Measurements from ENCODE around the gene TACR1.
A peak's percentile ranks its signal among the peaks of the same experiment; 100 is the strongest.

The TACR1 gene

DNA sequence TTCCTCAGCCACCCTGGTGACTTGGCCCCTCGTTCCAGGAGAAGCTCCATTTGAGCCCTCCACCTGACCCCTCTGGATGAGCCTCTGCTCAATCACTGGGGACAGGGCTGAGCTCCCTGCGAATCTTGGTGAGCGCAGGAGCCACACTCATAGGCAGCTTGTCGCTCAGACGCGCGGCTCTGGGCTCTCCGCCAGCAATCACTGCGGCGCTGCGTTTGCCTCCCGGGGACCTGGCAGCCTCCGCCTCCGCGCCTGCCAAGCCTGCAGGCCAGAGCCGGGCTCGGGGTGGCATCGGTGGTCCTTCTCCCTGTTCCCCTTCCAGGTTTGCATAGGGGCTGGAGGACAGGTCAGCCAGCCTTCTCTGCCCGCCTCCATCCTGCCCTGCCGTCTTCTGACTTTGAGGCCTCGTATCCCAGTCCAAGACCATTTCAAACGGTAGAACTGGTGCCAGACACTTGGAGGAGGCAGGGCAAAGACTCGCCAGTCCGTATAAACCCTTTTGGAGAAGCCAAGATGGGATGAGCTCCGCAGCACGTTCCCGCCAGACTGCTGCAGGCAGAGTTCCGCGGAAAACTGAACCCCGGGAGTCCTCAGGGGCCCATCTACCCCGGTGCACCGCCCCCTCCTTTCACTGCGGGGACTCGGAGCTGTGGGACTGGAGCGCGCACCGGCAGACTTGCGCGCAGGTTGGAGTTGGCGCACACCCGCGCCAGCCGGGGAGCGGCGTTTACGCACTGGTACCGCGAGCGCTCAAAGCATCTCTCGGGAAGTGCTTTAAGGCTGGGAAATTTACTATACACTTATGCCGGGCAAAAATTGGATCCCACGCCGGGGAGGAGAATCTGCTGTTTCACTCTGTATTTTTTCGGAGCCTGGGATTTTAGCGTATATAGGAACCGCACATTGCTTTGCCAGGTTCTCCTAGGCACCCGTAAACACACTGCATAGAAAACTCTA, 1.1 kb upstream of the TACR1 start:
- no peak overlapping the region for H3K27ac ChIP-seq (ENCODE audit: low read depth, low read length)
- no peaks in the 10 kb centered on the region for H3K36me3 ChIP-seq (ENCODE audit: control insufficient read depth in 5 of 5, insufficient read depth in 5 of 5, low read length in 5 of 5)
- H3K4me3 ChIP-seq (ENCODE audit: low read depth in 1 of 5, low read length in 5 of 5) = peak overlapping the region; percentile 60 to 73 (median 67)
- H3K27me3 ChIP-seq (ENCODE audit: control insufficient read depth in 5 of 5, insufficient read depth in 4 of 5, low read length in 5 of 5) = peaks cover 19 to 42% (median 25%) of the 10 kb centered on the region in 5 donors
- H3K9ac ChIP-seq (ENCODE audit: low read length in 5 of 5) = peak overlapping the region in 2 of 5 donors; percentile 9 to 11
- H3K9me3 ChIP-seq (ENCODE audit: control insufficient read depth in 5 of 5, low read length in 5 of 5) = peaks cover 0 to 4% (median 0%) of the 10 kb centered on the region in 5 donors
- H3K4me1 ChIP-seq (ENCODE audit: control insufficient read depth in 5 of 5, insufficient read depth in 5 of 5, low read length in 5 of 5) = peaks cover 2 to 23% (median 21%) of the 10 kb centered on the region in 5 donors

DNA sequence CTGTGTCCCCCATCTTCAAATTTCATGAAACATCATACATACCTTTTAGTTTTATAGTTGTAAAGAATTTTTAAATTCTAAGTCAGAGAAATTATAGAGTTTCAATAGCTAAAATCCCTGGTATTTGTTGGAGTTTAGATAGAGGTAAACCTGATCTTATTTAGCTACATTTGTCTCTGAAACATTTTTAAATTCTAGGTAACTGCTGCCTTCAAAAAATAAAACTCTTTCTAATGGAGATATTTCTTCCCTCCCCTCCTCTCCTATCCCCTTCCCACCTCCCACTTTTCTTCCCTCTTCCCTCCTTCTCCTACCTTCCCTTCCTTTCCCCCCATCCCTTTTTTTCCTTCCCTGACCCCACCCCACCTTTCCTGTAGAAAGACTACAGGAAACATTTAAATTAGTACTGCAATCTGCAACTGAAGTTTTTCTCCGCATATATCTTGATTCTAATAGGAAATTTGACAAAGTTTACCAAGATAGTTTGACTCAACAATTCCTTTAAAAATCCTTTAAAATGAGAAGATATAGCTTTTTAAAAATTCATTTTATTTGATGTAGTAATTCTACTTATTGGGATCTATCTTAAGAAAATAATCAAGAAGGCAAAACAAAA, 4.1 kb downstream of the TACR1 start:
- Histone ChIP-seq H3K9ac (ENCODE audit: low read length in 5 of 5) (no peak overlapping the region), H3K36me3 (ENCODE audit: control insufficient read depth in 5 of 5, insufficient read depth in 5 of 5, low read length in 5 of 5) (no peaks in the 10 kb centered on the region), H3K27ac (ENCODE audit: low read depth, low read length) (no peak overlapping the region), H3K9me3 (ENCODE audit: control insufficient read depth in 5 of 5, low read length in 5 of 5) (no peaks in the 10 kb centered on the region), H3K4me1 (ENCODE audit: control insufficient read depth in 5 of 5, insufficient read depth in 5 of 5, low read length in 5 of 5) (peaks cover 2 to 15% (median 13%) of the 10 kb centered on the region in 5 donors), H3K4me3 (ENCODE audit: low read depth in 1 of 5, low read length in 5 of 5) (no peak overlapping the region), H3K27me3 (ENCODE audit: control insufficient read depth in 5 of 5, insufficient read depth in 4 of 5, low read length in 5 of 5) (peaks cover 15 to 34% (median 21%) of the 10 kb centered on the region in 5 donors)

DNA sequence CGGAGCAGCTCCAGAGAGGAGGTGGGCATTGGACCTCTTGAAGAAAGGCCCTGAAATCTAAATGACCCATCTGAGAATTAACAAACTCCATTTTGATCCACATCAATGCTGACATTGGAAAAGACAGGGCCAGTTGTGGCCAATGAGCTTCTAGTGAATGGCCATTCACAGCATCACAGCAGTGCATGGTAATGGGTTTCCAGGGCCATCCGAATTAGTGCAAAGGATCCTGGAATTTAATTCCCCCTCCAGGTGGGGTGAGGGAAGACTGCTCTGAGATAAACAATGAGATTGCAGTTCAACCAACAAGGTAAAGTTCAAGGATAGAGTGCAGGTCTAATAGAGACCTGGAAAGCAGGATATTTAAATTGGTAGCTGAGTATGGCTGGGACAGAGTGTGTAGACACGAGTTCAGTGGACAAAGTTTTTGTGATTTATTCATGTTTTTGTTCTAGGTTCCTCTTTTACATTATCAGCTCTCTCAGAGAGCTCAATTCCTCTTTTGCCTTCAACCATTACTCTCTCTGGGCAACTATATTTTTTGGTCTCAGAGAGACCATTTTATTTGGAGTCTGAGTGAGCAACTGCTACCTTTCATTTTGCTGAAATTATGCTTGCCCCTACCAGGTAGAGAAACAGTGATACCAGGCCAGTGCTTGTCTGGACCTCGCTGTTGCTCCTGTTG, 5.0 kb downstream of the TACR1 start:
- peaks cover 13 to 28% (median 19%) of the 10 kb centered on the region in 5 donors for H3K27me3 ChIP-seq (ENCODE audit: control insufficient read depth in 5 of 5, insufficient read depth in 4 of 5, low read length in 5 of 5)
- H3K9ac ChIP-seq (ENCODE audit: low read length in 5 of 5) = no peak overlapping the region
- no peak overlapping the region for H3K4me3 ChIP-seq (ENCODE audit: low read depth in 1 of 5, low read length in 5 of 5)
- H3K9me3 ChIP-seq (ENCODE audit: control insufficient read depth in 5 of 5, low read length in 5 of 5) = no peaks in the 10 kb centered on the region
- H3K36me3 ChIP-seq (ENCODE audit: control insufficient read depth in 5 of 5, insufficient read depth in 5 of 5, low read length in 5 of 5) = no peaks in the 10 kb centered on the region
- H3K4me1 ChIP-seq (ENCODE audit: control insufficient read depth in 5 of 5, insufficient read depth in 5 of 5, low read length in 5 of 5) = peaks cover 0 to 7% (median 4%) of the 10 kb centered on the region in 5 donors
- H3K27ac ChIP-seq (ENCODE audit: low read depth, low read length) = no peak overlapping the region

DNA sequence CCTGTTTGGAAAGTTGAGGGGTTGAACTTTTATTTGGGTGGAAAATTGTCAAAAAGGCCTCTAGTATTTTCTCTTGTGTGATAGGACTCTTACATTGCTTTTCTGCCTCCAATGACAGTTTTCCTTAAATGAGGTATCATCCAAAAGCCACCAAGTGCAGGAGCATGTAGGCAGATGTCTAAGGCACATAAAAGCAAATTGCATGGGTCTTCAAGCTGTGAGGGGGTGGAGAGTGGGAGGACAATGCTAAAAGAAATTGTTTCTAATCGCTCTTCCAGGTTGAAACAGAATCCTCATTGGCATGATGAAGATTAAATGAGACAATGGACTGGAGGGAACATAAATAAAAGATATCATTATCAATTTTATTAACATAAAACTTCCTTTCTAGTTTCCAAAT, 6.8 kb downstream of the TACR1 start:
- Histone ChIP-seq H3K4me1 (ENCODE audit: control insufficient read depth in 5 of 5, insufficient read depth in 5 of 5, low read length in 5 of 5) (no peaks in the 10 kb centered on the region), H3K9ac (ENCODE audit: low read length in 5 of 5) (no peak overlapping the region), H3K4me3 (ENCODE audit: low read depth in 1 of 5, low read length in 5 of 5) (no peak overlapping the region), H3K27me3 (ENCODE audit: control insufficient read depth in 5 of 5, insufficient read depth in 4 of 5, low read length in 5 of 5) (peaks cover 3 to 17% (median 10%) of the 10 kb centered on the region in 5 donors), H3K27ac (ENCODE audit: low read depth, low read length) (no peak overlapping the region), H3K36me3 (ENCODE audit: control insufficient read depth in 5 of 5, insufficient read depth in 5 of 5, low read length in 5 of 5) (no peaks in the 10 kb centered on the region), H3K9me3 (ENCODE audit: control insufficient read depth in 5 of 5, low read length in 5 of 5) (no peaks in the 10 kb centered on the region)

DNA sequence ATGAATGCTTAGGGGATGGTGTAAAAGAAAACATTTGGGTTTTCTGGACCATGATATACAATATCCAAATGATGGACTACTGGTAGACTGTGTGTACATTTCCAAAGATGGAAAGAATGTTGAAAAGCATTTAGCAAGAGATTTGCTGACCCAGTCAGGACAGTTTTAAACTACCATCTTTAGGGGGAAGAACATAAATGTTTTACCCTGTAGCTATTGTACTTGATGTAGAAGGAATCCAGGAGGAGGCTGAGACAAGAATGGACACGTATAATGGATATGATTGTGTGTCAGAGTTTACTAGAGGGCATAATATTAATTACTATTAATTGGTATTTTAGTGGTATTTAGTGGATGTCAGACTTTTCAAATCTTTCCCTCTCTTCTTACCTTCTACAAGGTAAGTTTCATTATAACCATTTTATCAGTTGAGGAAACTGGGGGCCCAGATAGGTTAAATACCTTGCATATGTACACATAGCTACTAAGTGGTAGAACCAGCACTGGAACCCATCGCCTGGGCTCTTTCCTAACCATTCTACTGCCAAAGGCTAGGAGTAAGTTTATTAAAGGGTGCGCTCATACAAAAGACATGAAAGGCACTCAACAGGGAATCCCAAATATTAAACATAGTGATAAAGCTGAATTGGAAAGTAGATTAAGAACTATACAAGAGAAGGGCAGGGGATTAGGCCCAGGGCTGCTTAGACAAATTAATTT, 8.9 kb downstream of the TACR1 start:
- Histone ChIP-seq H3K9me3 (ENCODE audit: control insufficient read depth in 5 of 5, low read length in 5 of 5) (no peaks in the 10 kb centered on the region), H3K27me3 (ENCODE audit: control insufficient read depth in 5 of 5, insufficient read depth in 4 of 5, low read length in 5 of 5) (peaks cover 0 to 6% (median 0%) of the 10 kb centered on the region in 5 donors), H3K27ac (ENCODE audit: low read depth, low read length) (no peak overlapping the region), H3K4me3 (ENCODE audit: low read depth in 1 of 5, low read length in 5 of 5) (no peak overlapping the region), H3K4me1 (ENCODE audit: control insufficient read depth in 5 of 5, insufficient read depth in 5 of 5, low read length in 5 of 5) (no peaks in the 10 kb centered on the region), H3K36me3 (ENCODE audit: control insufficient read depth in 5 of 5, insufficient read depth in 5 of 5, low read length in 5 of 5) (no peaks in the 10 kb centered on the region), H3K9ac (ENCODE audit: low read length in 5 of 5) (no peak overlapping the region)

DNA sequence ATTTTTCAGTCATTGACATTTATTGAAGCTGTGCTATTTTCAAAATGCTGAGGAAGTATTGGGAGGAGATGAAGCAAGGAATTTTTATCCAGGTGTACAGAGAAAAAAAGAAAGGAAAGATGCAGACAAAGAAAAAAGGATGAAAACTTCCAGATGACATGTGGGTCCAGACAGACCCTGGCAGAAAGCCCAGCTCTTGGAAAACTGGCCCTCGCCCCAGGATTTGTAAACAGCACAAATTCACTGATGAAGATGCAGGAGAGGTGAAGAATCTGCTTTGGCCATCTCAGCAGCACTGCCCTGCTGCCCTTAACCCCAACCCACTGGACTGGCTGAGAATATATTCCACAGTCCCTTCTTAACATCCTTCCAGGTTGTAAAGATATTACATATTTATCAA, 12.5 kb downstream of the TACR1 start:
- Histone ChIP-seq H3K9ac (ENCODE audit: low read length in 5 of 5) (no peak overlapping the region), H3K9me3 (ENCODE audit: control insufficient read depth in 5 of 5, low read length in 5 of 5) (no peaks in the 10 kb centered on the region), H3K27ac (ENCODE audit: low read depth, low read length) (no peak overlapping the region), H3K4me3 (ENCODE audit: low read depth in 1 of 5, low read length in 5 of 5) (no peak overlapping the region), H3K36me3 (ENCODE audit: control insufficient read depth in 5 of 5, insufficient read depth in 5 of 5, low read length in 5 of 5) (no peaks in the 10 kb centered on the region), H3K27me3 (ENCODE audit: control insufficient read depth in 5 of 5, insufficient read depth in 4 of 5, low read length in 5 of 5) (peaks cover 0 to 4% (median 2%) of the 10 kb centered on the region in 5 donors), H3K4me1 (ENCODE audit: control insufficient read depth in 5 of 5, insufficient read depth in 5 of 5, low read length in 5 of 5) (no peaks in the 10 kb centered on the region)

DNA sequence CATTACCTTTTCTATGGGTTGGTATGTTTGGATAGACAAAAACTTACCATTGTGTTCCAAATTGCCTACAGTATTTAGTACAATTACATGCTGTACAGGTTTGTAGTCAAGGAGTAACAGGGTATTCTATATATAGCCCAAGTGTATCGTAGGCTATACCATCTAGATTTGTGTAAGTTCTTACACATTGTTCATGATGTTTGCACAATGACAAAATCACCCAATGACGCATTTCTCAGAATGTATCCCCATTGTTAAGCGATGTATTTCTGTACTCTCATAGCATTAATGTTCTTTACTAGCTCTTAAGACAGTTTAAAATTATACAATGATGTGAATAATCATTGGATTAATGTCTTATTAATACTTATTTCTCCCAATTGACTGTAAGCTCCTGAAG, 16.7 kb downstream of the TACR1 start:
- no peaks in the 10 kb centered on the region for H3K36me3 ChIP-seq (ENCODE audit: control insufficient read depth in 5 of 5, insufficient read depth in 5 of 5, low read length in 5 of 5)
- no peak overlapping the region for H3K9ac ChIP-seq (ENCODE audit: low read length in 5 of 5)
- no peak overlapping the region for H3K4me3 ChIP-seq (ENCODE audit: low read depth in 1 of 5, low read length in 5 of 5)
- no peak overlapping the region for H3K27ac ChIP-seq (ENCODE audit: low read depth, low read length)
- H3K4me1 ChIP-seq (ENCODE audit: control insufficient read depth in 5 of 5, insufficient read depth in 5 of 5, low read length in 5 of 5) = no peaks in the 10 kb centered on the region
- H3K9me3 ChIP-seq (ENCODE audit: control insufficient read depth in 5 of 5, low read length in 5 of 5) = peaks cover 0 to 4% (median 0%) of the 10 kb centered on the region in 5 donors
- H3K27me3 ChIP-seq (ENCODE audit: control insufficient read depth in 5 of 5, insufficient read depth in 4 of 5, low read length in 5 of 5) = peaks cover 0 to 3% (median 0%) of the 10 kb centered on the region in 5 donors

DNA sequence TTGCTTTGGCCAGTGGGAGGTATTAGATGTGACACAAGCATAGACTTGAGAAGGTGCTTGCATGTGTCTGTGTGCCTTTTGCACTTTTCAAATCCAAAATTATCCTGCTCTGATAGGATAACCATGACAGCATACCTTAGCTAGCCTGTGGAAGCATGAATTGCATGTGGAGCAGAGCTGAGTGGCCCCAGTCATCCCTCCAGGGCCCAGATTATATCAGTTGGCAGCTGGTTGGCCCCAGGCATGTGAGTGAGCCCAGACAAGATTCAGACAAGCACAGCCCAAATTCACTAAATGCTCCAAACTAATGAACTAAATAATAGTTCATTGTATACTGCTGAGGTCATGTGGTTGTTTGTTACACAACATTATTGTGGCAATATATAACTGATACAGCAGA, 18.8 kb downstream of the TACR1 start:
- peaks cover 0 to 4% (median 0%) of the 10 kb centered on the region in 5 donors for H3K9me3 ChIP-seq (ENCODE audit: control insufficient read depth in 5 of 5, low read length in 5 of 5)
- H3K4me3 ChIP-seq (ENCODE audit: low read depth in 1 of 5, low read length in 5 of 5) = no peak overlapping the region
- H3K27ac ChIP-seq (ENCODE audit: low read depth, low read length) = no peak overlapping the region
- H3K4me1 ChIP-seq (ENCODE audit: control insufficient read depth in 5 of 5, insufficient read depth in 5 of 5, low read length in 5 of 5) = no peaks in the 10 kb centered on the region
- no peak overlapping the region for H3K9ac ChIP-seq (ENCODE audit: low read length in 5 of 5)
- peaks cover 0 to 3% (median 0%) of the 10 kb centered on the region in 5 donors for H3K27me3 ChIP-seq (ENCODE audit: control insufficient read depth in 5 of 5, insufficient read depth in 4 of 5, low read length in 5 of 5)
- no peaks in the 10 kb centered on the region for H3K36me3 ChIP-seq (ENCODE audit: control insufficient read depth in 5 of 5, insufficient read depth in 5 of 5, low read length in 5 of 5)

DNA sequence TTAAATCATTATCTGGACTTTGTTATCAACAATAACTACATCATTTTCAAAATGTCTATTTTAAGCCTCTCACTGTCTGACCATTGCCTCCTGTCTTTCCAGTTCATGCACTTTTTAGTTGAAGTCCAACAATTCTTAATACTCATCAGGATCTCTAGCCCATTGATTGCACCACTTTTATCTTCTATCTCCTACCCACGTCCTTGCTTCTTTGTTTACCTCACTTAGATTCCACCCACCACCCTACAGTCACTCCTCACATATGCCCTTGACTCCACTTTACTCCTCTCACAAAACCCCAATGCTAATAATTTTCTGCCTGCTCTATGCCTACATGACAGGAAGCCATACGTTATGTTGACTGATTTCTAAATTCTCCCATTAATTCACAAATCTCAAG, 21.9 kb downstream of the TACR1 start:
- no peak overlapping the region for H3K27ac ChIP-seq (ENCODE audit: low read depth, low read length)
- no peaks in the 10 kb centered on the region for H3K36me3 ChIP-seq (ENCODE audit: control insufficient read depth in 5 of 5, insufficient read depth in 5 of 5, low read length in 5 of 5)
- H3K9ac ChIP-seq (ENCODE audit: low read length in 5 of 5) = no peak overlapping the region
- H3K9me3 ChIP-seq (ENCODE audit: control insufficient read depth in 5 of 5, low read length in 5 of 5) = peaks cover 0 to 4% (median 0%) of the 10 kb centered on the region in 5 donors
- H3K27me3 ChIP-seq (ENCODE audit: control insufficient read depth in 5 of 5, insufficient read depth in 4 of 5, low read length in 5 of 5) = no peaks in the 10 kb centered on the region
- no peaks in the 10 kb centered on the region for H3K4me1 ChIP-seq (ENCODE audit: control insufficient read depth in 5 of 5, insufficient read depth in 5 of 5, low read length in 5 of 5)
- H3K4me3 ChIP-seq (ENCODE audit: low read depth in 1 of 5, low read length in 5 of 5) = no peak overlapping the region
